ENCODE data around the gene NPW.

DNA sequence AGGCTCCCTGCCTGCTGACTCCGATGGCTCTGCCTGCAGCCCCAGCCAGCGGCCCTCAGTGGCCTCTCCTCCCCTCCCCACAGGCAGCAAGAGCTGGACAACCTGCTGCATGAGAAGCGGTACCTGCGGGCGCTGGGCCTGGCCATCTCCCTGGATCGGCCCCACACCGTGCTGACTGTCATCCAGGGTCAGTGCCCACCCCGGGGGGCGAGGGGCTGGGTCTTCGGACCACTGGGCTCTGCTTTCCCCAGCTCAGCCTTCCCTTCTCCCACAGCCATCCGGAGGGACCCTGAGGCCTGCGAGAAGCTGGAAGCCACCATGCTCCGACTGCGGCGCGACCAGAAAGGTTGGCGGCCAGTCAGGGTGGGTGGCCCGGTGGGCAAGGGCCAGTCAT lies 41.7 kb upstream of the NPW start:
- no peak for TF ChIP-seq POLR2A (IDR thresholded peaks at IDR 0.05)
- TF ChIP-seq, protein P1, sequence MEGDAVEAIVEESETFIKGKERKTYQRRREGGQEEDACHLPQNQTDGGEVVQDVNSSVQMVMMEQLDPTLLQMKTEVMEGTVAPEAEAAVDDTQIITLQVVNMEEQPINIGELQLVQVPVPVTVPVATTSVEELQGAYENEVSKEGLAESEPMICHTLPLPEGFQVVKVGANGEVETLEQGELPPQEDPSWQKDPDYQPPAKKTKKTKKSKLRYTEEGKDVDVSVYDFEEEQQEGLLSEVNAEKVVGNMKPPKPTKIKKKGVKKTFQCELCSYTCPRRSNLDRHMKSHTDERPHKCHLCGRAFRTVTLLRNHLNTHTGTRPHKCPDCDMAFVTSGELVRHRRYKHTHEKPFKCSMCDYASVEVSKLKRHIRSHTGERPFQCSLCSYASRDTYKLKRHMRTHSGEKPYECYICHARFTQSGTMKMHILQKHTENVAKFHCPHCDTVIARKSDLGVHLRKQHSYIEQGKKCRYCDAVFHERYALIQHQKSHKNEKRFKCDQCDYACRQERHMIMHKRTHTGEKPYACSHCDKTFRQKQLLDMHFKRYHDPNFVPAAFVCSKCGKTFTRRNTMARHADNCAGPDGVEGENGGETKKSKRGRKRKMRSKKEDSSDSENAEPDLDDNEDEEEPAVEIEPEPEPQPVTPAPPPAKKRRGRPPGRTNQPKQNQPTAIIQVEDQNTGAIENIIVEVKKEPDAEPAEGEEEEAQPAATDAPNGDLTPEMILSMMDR (IDR thresholded peaks at IDR 0.05): no peak

All from Peyer's patch (tissue), 4 donors.